H9 (cell line): Measurements from ENCODE around the gene ACOXL. TPM values are rescaled to one million over a fixed set of nuclear protein-coding genes. Genes with fewer than 3 reads are reported as not detected.

Experiments
- DNase-seq: peaks from one replicate; pipeline ENCODE4 v3.0.0-alpha.2; 2017
- H2AFZ ChIP-seq: one replicate; pipeline ENCODE4 v1.6.1; 2013; ENCODE audit warnings: mild to moderate bottlenecking, low read length, control low read depth, moderate library complexity
- H2AK5ac ChIP-seq: 2 replicates; pipeline ENCODE4 v1.6.1; 2013; ENCODE audit warnings: low read length, control low read depth, mixed read lengths; ENCODE audit not compliant: insufficient read length
- H2BK120ac ChIP-seq: one replicate; pipeline ENCODE4 v1.6.1; 2013; ENCODE audit warnings: low read depth, mild to moderate bottlenecking, low read length, control low read depth, inconsistent platforms; ENCODE audit not compliant: poor library complexity, severe bottlenecking
- H2BK12ac ChIP-seq: 2 replicates; pipeline ENCODE4 v1.6.1; 2013; ENCODE audit warnings: low read length, control low read depth, mixed read lengths, low read depth; ENCODE audit not compliant: insufficient read length
- H2BK15ac ChIP-seq: 2 replicates; pipeline ENCODE4 v1.6.1; 2013; ENCODE audit warnings: low read depth, low read length, control low read depth
- H2BK20ac ChIP-seq: one replicate; pipeline ENCODE4 v1.6.1; 2013; ENCODE audit warnings: low read depth, mild to moderate bottlenecking, low read length, control low read depth, inconsistent platforms; ENCODE audit not compliant: poor library complexity, severe bottlenecking
- H2BK5ac ChIP-seq: 2 replicates; pipeline ENCODE4 v1.6.1; 2013; ENCODE audit warnings: low read length, control low read depth, mixed read lengths; ENCODE audit not compliant: insufficient read length
- H3K14ac ChIP-seq: 2 replicates; pipeline ENCODE4 v1.6.1; 2013; ENCODE audit warnings: low read length, control low read depth; ENCODE audit not compliant: insufficient read depth
- H3K18ac ChIP-seq: 2 replicates; pipeline ENCODE4 v1.6.1; 2013; ENCODE audit warnings: low read depth, mild to moderate bottlenecking, mixed read lengths, low read length, control low read depth; ENCODE audit not compliant: insufficient read length
- H3K23ac ChIP-seq: 2 replicates; pipeline ENCODE4 v1.6.1; 2013; ENCODE audit warnings: low read length, control low read depth, mixed read lengths, low read depth; ENCODE audit not compliant: insufficient read length
- H3K23me2 ChIP-seq: 2 replicates; pipeline ENCODE4 v1.6.1; 2013; ENCODE audit warnings: low read depth, mild to moderate bottlenecking, mixed read lengths, low read length, control low read depth; ENCODE audit not compliant: insufficient read length, poor library complexity, severe bottlenecking
- H3K27ac ChIP-seq: 2 replicates; pipeline ENCODE4 v1.5.1; 2013; ENCODE audit warnings: low read length, control low read depth, mixed read lengths, low read depth; ENCODE audit not compliant: insufficient read length
- H3K27me3 ChIP-seq: 2 replicates; pipeline ENCODE4 v1.6.1; 2013; ENCODE audit warnings: low read length, control low read depth, inconsistent platforms; ENCODE audit not compliant: insufficient read depth
- H3K4ac ChIP-seq: 2 replicates; pipeline ENCODE4 v1.6.1; 2013; ENCODE audit warnings: low read depth, mild to moderate bottlenecking, control low read depth, inconsistent platforms, low read length, moderate library complexity
- H3K4me1 ChIP-seq: 2 replicates; pipeline ENCODE4 v1.6.1; 2013; ENCODE audit warnings: low read length, control low read depth, inconsistent platforms; ENCODE audit not compliant: insufficient read depth
- H3K4me2 ChIP-seq: 2 replicates; pipeline ENCODE4 v1.6.1; 2013; ENCODE audit warnings: low read length, control low read depth, mixed read lengths; ENCODE audit not compliant: insufficient read length, insufficient read depth
- H3K56ac ChIP-seq: 2 replicates; pipeline ENCODE4 v1.6.1; 2013; ENCODE audit warnings: low read depth, mild to moderate bottlenecking, mixed read lengths, low read length, control low read depth; ENCODE audit not compliant: insufficient read length
- H3K79me1 ChIP-seq: 2 replicates; pipeline ENCODE4 v1.6.1; 2013; ENCODE audit warnings: low read depth, mild to moderate bottlenecking, moderate library complexity, low read length, control low read depth, inconsistent platforms; ENCODE audit not compliant: insufficient read depth, poor library complexity, severe bottlenecking
- H3K79me2 ChIP-seq: 2 replicates; pipeline ENCODE4 v1.6.1; 2013; ENCODE audit warnings: low read length, control low read depth, inconsistent platforms; ENCODE audit not compliant: insufficient read depth
- H3K9ac ChIP-seq: 2 replicates; pipeline ENCODE4 v1.6.1; 2013; ENCODE audit warnings: low read length, control low read depth, mixed read lengths; ENCODE audit not compliant: insufficient read length; ENCODE audit errors: extremely low read depth
- H3K9me3 ChIP-seq: one replicate; pipeline ENCODE4 v1.6.1; 2013; ENCODE audit warnings: low read depth, low read length, inconsistent platforms; ENCODE audit not compliant: control insufficient read depth
- H3T11ph ChIP-seq: one replicate; pipeline ENCODE4 v1.6.1; 2013; ENCODE audit warnings: mild to moderate bottlenecking, low read length, control low read depth, inconsistent platforms
- H4K20me1 ChIP-seq: one replicate; pipeline ENCODE4 v1.6.1; 2013; ENCODE audit not compliant: control insufficient read depth, insufficient read length, insufficient read depth
- H4K5ac ChIP-seq: 2 replicates; pipeline ENCODE4 v1.6.1; 2013; ENCODE audit warnings: low read depth, mild to moderate bottlenecking, mixed read lengths, low read length, control low read depth; ENCODE audit not compliant: insufficient read length
- H4K8ac ChIP-seq: replicated peaks from 2 replicates; pipeline ENCODE4 v1.6.1; 2013; ENCODE audit warnings: low read length, control low read depth, mixed read lengths, low read depth; ENCODE audit not compliant: insufficient read length
- H4K91ac ChIP-seq: 2 replicates; pipeline ENCODE4 v1.6.1; 2013; ENCODE audit warnings: low read depth, mild to moderate bottlenecking, moderate library complexity, mixed read lengths, low read length, control low read depth; ENCODE audit not compliant: insufficient read length
- H3K27ac Mint-ChIP-seq, 3 experiments: 2 replicates in 2 of 3; 3 replicates in 1 of 3; pipeline ENCODE4 v1.8.0; 2020 to 2021; ENCODE audit warnings: mixed read lengths in 3 of 3, mild to moderate bottlenecking in 1 of 3, moderate library complexity in 1 of 3
- H3K27me3 Mint-ChIP-seq: 2 replicates; pipeline ENCODE4 v1.8.0; 2021; ENCODE audit warnings: low read depth, mild to moderate bottlenecking, moderate library complexity, mixed read lengths
- H3K36me3 Mint-ChIP-seq, 3 experiments: 2 replicates in 2 of 3; 3 replicates in 1 of 3; pipeline ENCODE4 v1.8.0; 2020 to 2021; ENCODE audit warnings: low read depth in 3 of 3, mixed read lengths in 3 of 3; ENCODE audit not compliant: insufficient read depth in 1 of 3
- H3K4me1 Mint-ChIP-seq, 2 experiments: 2 replicates each; pipeline ENCODE4 v1.8.0; 2020; ENCODE audit warnings: mixed read lengths in 2 of 2
- H3K4me3 Mint-ChIP-seq, 2 experiments: 2 replicates in 1 of 2; 3 replicates in 1 of 2; pipeline ENCODE4 v1.8.0; 2020 to 2021; ENCODE audit warnings: mild to moderate bottlenecking in 2 of 2, mixed read lengths in 2 of 2, moderate library complexity in 1 of 2
- H3K9me3 Mint-ChIP-seq, 2 experiments: 2 replicates in 1 of 2; 3 replicates in 1 of 2; pipeline ENCODE4 v1.8.0; 2020; ENCODE audit warnings: mild to moderate bottlenecking in 2 of 2, mixed read lengths in 2 of 2, moderate library complexity in 1 of 2
- CTCF ChIP-seq: fragments of 200-600 bp; sonication (generic); conservative IDR thresholded peaks from 3 replicates; pipeline ENCODE4 v1.8.0; 2021; ENCODE audit warnings: antibody characterized with exemption, mild to moderate bottlenecking
- WGBS: extraction: QIAGEN DNeasy Blood & Tissue Kit; methylation state at CpG from one replicate; pipeline ENCODE4 v1.1.7; 2013; ENCODE audit warnings: missing lambda C conversion rate, low lambda C conversion rate, mixed read lengths; ENCODE audit not compliant: insufficient read length; ENCODE audit errors: extremely low coverage; 5-methylcytosine and 5-hydroxymethylcytosine counted together
- total RNA-seq: library from RNA; stranded (reverse); gene quantifications from 2 replicates; pipeline ENCODE4 v1.2.1, GENCODE V29; 2021

ACOXL gene
- total RNA-seq, 1 experiment from 2014 or later = 37.6 TPM

GRCh38 chr2:110872521-110872920, 140.1 kb downstream of the ACOXL start:
- Histone ChIP-seq H3K9me3 (no peaks in the 10 kb centered on the region), H2BK12ac (no peak overlapping the region), H3K79me2 (no peaks in the 10 kb centered on the region), H3T11ph (no peak overlapping the region), H3K4ac (no peak overlapping the region), H3K79me1 (no peaks in the 10 kb centered on the region), H2BK5ac (no peak overlapping the region), H3K23ac (no peak overlapping the region), H3K27ac (no peak overlapping the region), H4K91ac (no peak overlapping the region), H2AFZ (no peak overlapping the region), H3K4me1 (peaks cover 4% of the 10 kb centered on the region; the same call in 1 of the 2 replicates), H4K8ac (no peak overlapping the region), H2BK120ac (no peak overlapping the region), H3K18ac (no peak overlapping the region), H3K23me2 (no peaks in the 10 kb centered on the region), H4K5ac (no peak overlapping the region), H3K56ac (no peak overlapping the region), H3K27me3 (no peaks in the 10 kb centered on the region), H3K4me2 (no peak overlapping the region), H2BK20ac (no peak overlapping the region), H2AK5ac (no peak overlapping the region), H3K9ac (no peak overlapping the region), H3K14ac (no peak overlapping the region), H2BK15ac (no peak overlapping the region), H4K20me1 (no peaks in the 10 kb centered on the region)
- peaks cover 0 to 17% (median 12%) of the 10 kb centered on the region in 3 experiments; a peak in 5 of 7 replicates for H3K36me3 Mint-ChIP-seq
- no CpG with 5 or more reads among the region's 4 CpGs for whole genome bisulfite sequencing
- TF ChIP-seq CTCF = no peak
- H3K9me3 Mint-ChIP-seq = no peaks in the 10 kb centered on the region
- no peak for DNase-seq
- no peak overlapping the region for H3K4me3 Mint-ChIP-seq
- H3K27ac Mint-ChIP-seq = peak overlapping the region in 1 of 3 experiments; percentile 92; a peak in 2 of 7 replicates
- H3K27me3 Mint-ChIP-seq = no peaks in the 10 kb centered on the region
- H3K4me1 Mint-ChIP-seq = peaks cover 28 to 41% of the 10 kb centered on the region in 2 experiments
